Measurements from ENCODE around the gene PPM1L. TPM values are rescaled to one million over a fixed set of nuclear protein-coding genes. Genes with fewer than 3 reads are reported as not detected.

Gene PPM1L
- total and polyA plus RNA-seq, 8 donors = 5.1 to 12.7 (median 5.4) TPM

DNA sequence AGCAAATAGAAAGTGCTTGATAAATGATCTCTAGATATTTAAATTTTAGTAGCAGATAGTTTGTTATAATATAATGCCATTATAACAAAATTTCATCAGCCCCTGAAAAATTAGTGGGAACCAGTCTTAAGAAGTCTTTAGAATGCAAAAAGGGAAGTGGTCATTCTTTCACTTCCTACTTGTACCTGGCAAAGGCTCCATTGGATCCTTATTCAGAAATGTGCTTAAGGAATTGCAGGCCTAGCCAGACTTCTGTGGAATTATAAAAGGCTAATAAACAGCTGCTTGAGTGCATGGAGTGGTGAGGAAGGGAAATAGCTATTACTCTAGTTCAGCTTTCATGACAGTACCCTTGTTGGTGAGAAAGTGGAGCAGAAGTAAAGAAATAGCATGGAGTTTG is 24.2 kb downstream of the PPM1L start:
- ATAC-seq (peak; percentile 43), DNase-seq (no peak)
- Histone ChIP-seq H3K36me3 (no peaks in the 10 kb centered on the region), H3K4me3 (no peak overlapping the region), H3K27me3 (no peaks in the 10 kb centered on the region), H3K9me3 (no peaks in the 10 kb centered on the region), H3K27ac (no peak overlapping the region), H3K4me1 (peaks cover 0 to 10% of the 10 kb centered on the region in 2 donors)
- TF ChIP-seq, protein P1, sequence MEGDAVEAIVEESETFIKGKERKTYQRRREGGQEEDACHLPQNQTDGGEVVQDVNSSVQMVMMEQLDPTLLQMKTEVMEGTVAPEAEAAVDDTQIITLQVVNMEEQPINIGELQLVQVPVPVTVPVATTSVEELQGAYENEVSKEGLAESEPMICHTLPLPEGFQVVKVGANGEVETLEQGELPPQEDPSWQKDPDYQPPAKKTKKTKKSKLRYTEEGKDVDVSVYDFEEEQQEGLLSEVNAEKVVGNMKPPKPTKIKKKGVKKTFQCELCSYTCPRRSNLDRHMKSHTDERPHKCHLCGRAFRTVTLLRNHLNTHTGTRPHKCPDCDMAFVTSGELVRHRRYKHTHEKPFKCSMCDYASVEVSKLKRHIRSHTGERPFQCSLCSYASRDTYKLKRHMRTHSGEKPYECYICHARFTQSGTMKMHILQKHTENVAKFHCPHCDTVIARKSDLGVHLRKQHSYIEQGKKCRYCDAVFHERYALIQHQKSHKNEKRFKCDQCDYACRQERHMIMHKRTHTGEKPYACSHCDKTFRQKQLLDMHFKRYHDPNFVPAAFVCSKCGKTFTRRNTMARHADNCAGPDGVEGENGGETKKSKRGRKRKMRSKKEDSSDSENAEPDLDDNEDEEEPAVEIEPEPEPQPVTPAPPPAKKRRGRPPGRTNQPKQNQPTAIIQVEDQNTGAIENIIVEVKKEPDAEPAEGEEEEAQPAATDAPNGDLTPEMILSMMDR (IDR thresholded peaks at IDR 0.05) = no peak
- intact Hi-C loops (cut with DNase I) = no loop called here

DNA sequence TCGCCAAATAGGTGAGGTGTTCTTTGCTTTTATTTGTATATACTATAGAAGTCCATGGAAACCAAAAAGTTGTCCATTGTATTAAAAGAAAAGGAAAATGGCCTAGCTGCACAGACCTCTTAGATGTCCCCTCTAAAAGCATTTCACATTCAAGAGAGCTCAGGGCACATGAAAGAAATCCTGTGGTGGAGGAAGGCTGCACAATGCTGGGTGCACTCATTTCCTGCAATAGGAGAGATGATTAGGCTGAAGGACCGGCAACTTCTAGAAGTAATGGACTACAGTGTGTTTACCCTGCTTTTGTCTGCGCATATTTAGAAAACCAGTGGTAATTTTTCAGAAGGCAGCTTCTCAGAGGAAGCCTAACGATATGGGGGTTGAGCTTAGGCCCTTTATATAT is 25.4 kb downstream of the PPM1L start:
- ATAC-seq = no peak
- H3K36me3 ChIP-seq = no peaks in the 10 kb centered on the region
- H3K9me3 ChIP-seq = no peaks in the 10 kb centered on the region
- H3K4me3 ChIP-seq = no peak overlapping the region
- H3K27ac ChIP-seq = no peak overlapping the region
- intact Hi-C loops (cut with DNase I) = no loop called here
- TF ChIP-seq, protein P1 (IDR thresholded peaks at IDR 0.05) = no peak
- no peaks in the 10 kb centered on the region for H3K27me3 ChIP-seq
- DNase-seq = no peak
- peaks cover 0 to 10% of the 10 kb centered on the region in 2 donors for H3K4me1 ChIP-seq

DNA sequence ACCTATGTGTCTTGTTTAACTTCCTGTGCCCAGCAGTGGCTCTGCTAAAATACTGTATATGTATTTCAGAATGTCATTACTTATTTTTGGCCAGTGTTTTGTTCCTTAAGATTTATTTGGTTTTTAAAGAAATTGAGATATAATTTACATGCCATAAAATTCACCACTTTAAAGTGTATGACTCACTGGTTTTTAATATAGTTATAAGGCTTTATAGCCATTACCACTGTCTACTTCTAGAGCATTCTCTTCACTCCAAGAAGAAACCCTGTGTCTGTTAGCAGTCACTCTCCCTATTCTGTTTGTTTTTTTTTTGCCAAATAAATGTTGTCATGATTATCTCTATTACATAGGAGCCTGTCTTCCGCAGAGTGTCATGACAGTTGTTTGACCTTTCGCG is 25.8 kb downstream of the PPM1L start:
- DNase-seq (no peak), ATAC-seq (no peak)
- H3K4me1 ChIP-seq = peaks cover 0 to 10% of the 10 kb centered on the region in 2 donors
- intact Hi-C loops (cut with DNase I) = no loop called here
- no peak overlapping the region for H3K4me3 ChIP-seq
- no peaks in the 10 kb centered on the region for H3K9me3 ChIP-seq
- no peak overlapping the region for H3K27ac ChIP-seq
- H3K27me3 ChIP-seq = no peaks in the 10 kb centered on the region
- TF ChIP-seq, protein P1 (IDR thresholded peaks at IDR 0.05) = no peak
- H3K36me3 ChIP-seq = no peaks in the 10 kb centered on the region

DNA sequence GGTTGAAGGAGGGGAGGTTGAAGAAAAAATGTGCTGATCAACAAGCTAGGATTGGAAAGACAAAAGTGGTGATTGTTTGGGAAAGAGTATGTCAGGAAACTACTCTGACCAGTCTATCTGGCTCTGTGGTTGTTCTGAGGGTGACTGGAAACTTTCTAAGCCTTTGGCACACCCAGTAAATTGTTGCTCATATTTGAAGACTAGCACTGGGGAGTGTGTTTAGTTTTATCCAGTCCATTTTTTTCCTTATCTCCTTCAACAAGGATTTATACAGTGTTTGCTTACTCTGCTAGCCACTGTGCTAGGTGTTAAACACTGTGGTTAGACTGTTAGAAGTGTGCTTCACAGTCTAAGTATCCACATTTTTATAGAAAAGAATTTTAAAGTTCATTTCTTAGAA is 28.8 kb downstream of the PPM1L start:
- no peak overlapping the region for H3K4me3 ChIP-seq
- H3K4me1 ChIP-seq = peaks cover 0 to 9% of the 10 kb centered on the region in 2 donors
- no peaks in the 10 kb centered on the region for H3K36me3 ChIP-seq
- DNase-seq (peak in 2 of 4 donors; percentile 11 to 32), ATAC-seq (peak; percentile 90)
- no peak overlapping the region for H3K27ac ChIP-seq
- TF ChIP-seq, protein P1 (IDR thresholded peaks at IDR 0.05) = no peak
- H3K27me3 ChIP-seq = no peaks in the 10 kb centered on the region
- intact Hi-C loops (cut with DNase I) = no loop called here
- peaks cover 0 to 10% of the 10 kb centered on the region in 2 donors for H3K9me3 ChIP-seq

DNA sequence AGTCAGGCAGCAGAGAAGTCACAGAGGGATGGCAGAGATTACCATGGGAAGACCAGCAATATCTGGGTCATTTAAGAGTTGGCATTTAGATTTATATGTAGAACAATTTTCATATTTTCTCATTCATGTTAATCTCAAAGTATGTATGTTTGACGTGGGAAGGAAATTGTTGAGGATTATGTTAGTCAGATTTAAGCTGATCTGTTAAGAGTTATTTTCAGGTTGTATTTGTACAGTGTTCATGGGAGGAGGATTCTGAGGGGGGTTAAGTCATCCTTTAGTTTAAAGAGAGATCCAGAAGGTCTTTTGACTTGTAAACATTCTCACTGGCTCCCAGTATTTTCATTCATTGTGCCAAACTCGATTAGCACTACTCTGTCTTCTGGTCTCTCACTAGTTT is 34.7 kb downstream of the PPM1L start:
- DNase-seq (no peak), ATAC-seq (no peak)
- Histone ChIP-seq H3K27ac (no peak overlapping the region), H3K4me3 (no peak overlapping the region), H3K36me3 (no peaks in the 10 kb centered on the region), H3K9me3 (peaks cover 0 to 10% of the 10 kb centered on the region in 2 donors), H3K4me1 (no peaks in the 10 kb centered on the region), H3K27me3 (no peaks in the 10 kb centered on the region)
- intact Hi-C loops (cut with DNase I) = no loop called here
- TF ChIP-seq, protein P1 (IDR thresholded peaks at IDR 0.05) = no peak

Data from left lung (tissue), 10 donors.